OCI-LY7 (cell line): ENCODE results near the gene SPATS1. TPM values are rescaled to one million over a fixed set of nuclear protein-coding genes. Genes with fewer than 3 reads are reported as not detected.

Experiments used
- BruUV-seq: library from RNA; stranded (reverse); fragments of 400-500 nt; replicated peaks from 2 replicates; lab custom pipeline; 2021; lab: Mats Ljungman, UMichigan
- CTCF ChIA-PET: fragments of 300-600 bp; sonication (Branson Sonifier 250); formaldehyde crosslinking; loops from one replicate; lab custom pipeline; 2022; ENCODE audit warnings: antibody characterized with exemption; ENCODE audit not compliant: unreplicated experiment; lab: Charles Lee
- POLR2A ChIA-PET: fragments of 300-600 bp; sonication (Branson Sonifier 250); formaldehyde crosslinking; loops from one replicate; lab custom pipeline; 2022; ENCODE audit warnings: antibody characterized with exemption; lab: Charles Lee
- DNase-seq: peaks from one replicate; pipeline ENCODE4 v3.0.0-alpha.2; 2015; ENCODE audit warnings: low spot score
- H2AFZ ChIP-seq: fragments of 200-600 bp; sonication (generic), shearing (Covaris generic); 2 replicates; pipeline ENCODE4 v1.6.1; 2014; ENCODE audit warnings: mild to moderate bottlenecking, antibody characterized with exemption, low read length, moderate library complexity
- H3K27ac ChIP-seq: fragments of 200-600 bp; sonication (generic); 2 replicates; pipeline ENCODE4 v1.5.1; 2014; ENCODE audit warnings: mixed run types, low read depth, mild to moderate bottlenecking, moderate library complexity, low read length, inconsistent platforms; ENCODE audit not compliant: poor library complexity, severe bottlenecking
- H3K36me3 ChIP-seq: fragments of 200-600 bp; sonication (generic); 2 replicates; pipeline ENCODE4 v1.6.1; 2014; ENCODE audit warnings: mild to moderate bottlenecking, antibody characterized with exemption, low read length, moderate library complexity, mixed read lengths; ENCODE audit not compliant: insufficient read depth
- H3K4me1 ChIP-seq: fragments of 200-600 bp; sonication (generic); 2 replicates; pipeline ENCODE4 v1.5.1; 2014; ENCODE audit warnings: mild to moderate bottlenecking, low read length; ENCODE audit not compliant: insufficient read depth, poor library complexity, severe bottlenecking
- H3K4me2 ChIP-seq: fragments of 200-600 bp; sonication (generic); 2 replicates; pipeline ENCODE4 v1.6.1; 2014; ENCODE audit warnings: mild to moderate bottlenecking, low read length
- H3K4me3 ChIP-seq: fragments of 200-600 bp; sonication (generic); 2 replicates; pipeline ENCODE4 v1.5.1; 2014; ENCODE audit warnings: mild to moderate bottlenecking, low read depth, low read length; ENCODE audit not compliant: poor library complexity, severe bottlenecking
- H3K79me2 ChIP-seq: fragments of 200-600 bp; sonication (generic); 2 replicates; pipeline ENCODE4 v1.6.1; 2016; ENCODE audit warnings: low read depth, mild to moderate bottlenecking, low read length, moderate library complexity, mixed read lengths; ENCODE audit not compliant: insufficient read depth
- H3K9me2 ChIP-seq: fragments of 200-600 bp; sonication (generic); 2 replicates; pipeline ENCODE4 v1.6.1; 2016; ENCODE audit warnings: mild to moderate bottlenecking, low read length, mixed read lengths; ENCODE audit not compliant: insufficient read depth
- H3K9me3 ChIP-seq: fragments of 200-600 bp; sonication (generic); 2 replicates; pipeline ENCODE4 v1.6.1; 2014; ENCODE audit warnings: mild to moderate bottlenecking, mixed run types, low read length, mixed read lengths
- H4K20me1 ChIP-seq: fragments of 200-600 bp; sonication (generic); 2 replicates; pipeline ENCODE4 v1.6.1; 2014; ENCODE audit warnings: mild to moderate bottlenecking, antibody characterized with exemption, low read length, moderate library complexity, mixed read lengths; ENCODE audit not compliant: insufficient read depth
- CTCF ChIP-seq: fragments of 200-600 bp; sonication (generic); conservative IDR thresholded peaks from 2 replicates; pipeline ENCODE4 v1.5.1; 2014; ENCODE audit warnings: mild to moderate bottlenecking, antibody characterized with exemption, low read length, moderate library complexity, mixed read lengths
- EZH2phosphoT487 ChIP-seq: fragments of 200-600 bp; sonication (generic); IDR thresholded peaks from 2 replicates; pipeline ENCODE4 v1.6.1; 2018; ENCODE audit warnings: low read depth, borderline replicate concordance, mild to moderate bottlenecking, mixed run types, antibody characterized with exemption, low read length, moderate library complexity, mixed read lengths
- intact Hi-C: fragments of 100-400 bp; cut with micrococcal nuclease; formaldehyde crosslinking; loops from one replicate; pipeline ENCODE4 v1.10.0; 2022; ENCODE audit not compliant: unreplicated experiment
- total RNA-seq, 2 experiments: library from RNA; depleted of rRNA in 1 of 2; stranded (reverse); fragments of >200 nt in 1 of 2; shearing (Covaris generic) in 1 of 2; gene quantifications; 2 replicates each; pipeline ENCODE4 v1.2.3, GENCODE V29; 2014 to 2022

The SPATS1 gene
- total RNA-seq, 2 experiments from 2014 or later, result not detected

- Histone ChIP-seq H3K79me2 (peaks cover 37% of the 10 kb centered on the region), H3K36me3 (peaks cover 31% of the 10 kb centered on the region), H3K4me2 (peak overlapping the region; percentile 90), H2AFZ (no peak overlapping the region), H3K4me3 (peak overlapping the region; percentile 92), H3K27ac (peak overlapping the region; percentile 86), H4K20me1 (peaks cover 23% of the 10 kb centered on the region), H3K4me1 (peaks cover 24% of the 10 kb centered on the region), H3K9me2 (no peaks in the 10 kb centered on the region), H3K9me3 (no peaks in the 10 kb centered on the region)
- no peak for TF ChIP-seq EZH2phosphoT487
- no peak for TF ChIP-seq CTCF
- intact Hi-C loops, result loop anchor here (5.0 kb wide), 1 partner anchor 121 kb away; the partner anchor contains the start of gene NFKBIE
- ChIA-PET CTCF (interaction anchor here (1.0 kb wide), 1 partner anchor 19 kb away, joined by 3 read pairs; no protein-coding TSS in a partner anchor), POLR2A (interaction anchor here (0.7 to 1.3 kb wide), 4 partner anchors 16 to 164 kb away, joined by 3 to 4 read pairs (median 3); no protein-coding TSS in a partner anchor)
- DNase-seq, result peak; percentile 47
- no TSS peak for BruUV-seq
Measured at GRCh38 chr6:44388135-44388487, 45.7 kb downstream of the SPATS1 start.

GRCh38 chr6:44388887-44389286 is 46.4 kb downstream of the SPATS1 start:
- Histone ChIP-seq H3K4me3 (peak overlapping the region; percentile 92), H2AFZ (no peak overlapping the region), H3K9me2 (no peaks in the 10 kb centered on the region), H3K4me1 (peaks cover 24% of the 10 kb centered on the region), H3K36me3 (peaks cover 39% of the 10 kb centered on the region), H4K20me1 (peaks cover 23% of the 10 kb centered on the region), H3K79me2 (peaks cover 37% of the 10 kb centered on the region), H3K27ac (no peak overlapping the region), H3K4me2 (peak overlapping the region; percentile 90), H3K9me3 (no peaks in the 10 kb centered on the region)
- intact Hi-C loops, result loop anchor here (5.0 kb wide), 1 partner anchor 122 kb away; the partner anchor contains the start of gene NFKBIE
- ChIA-PET CTCF (interaction anchor here (0.5 kb wide), 1 partner anchor 1938 kb away, joined by 5 read pairs; no protein-coding TSS in a partner anchor), POLR2A (interaction anchor here (0.7 to 1.2 kb wide), 2 partner anchors 9 to 50 kb away, joined by 3 to 4 read pairs; no protein-coding TSS in a partner anchor)
- no peak for TF ChIP-seq CTCF
- TF ChIP-seq EZH2phosphoT487, result no peak
- BruUV-seq, result TSS peak; percentile 83
- DNase-seq, result peak; percentile 9

- ChIA-PET POLR2A (interaction anchor here (0.7 to 1.3 kb wide), 2 partner anchors 18 to 36 kb away, joined by 3 to 5 read pairs; no protein-coding TSS in a partner anchor), CTCF (no interaction called here)
- BruUV-seq, result no TSS peak
- peaks cover 24% of the 10 kb centered on the region for H3K4me1 ChIP-seq
- peaks cover 52% of the 10 kb centered on the region for H3K36me3 ChIP-seq
- TF ChIP-seq EZH2phosphoT487 (no peak), CTCF (no peak)
- peak overlapping the region; percentile 90 for H3K4me2 ChIP-seq
- no peak overlapping the region for H3K4me3 ChIP-seq
- no peak overlapping the region for H2AFZ ChIP-seq
- no peaks in the 10 kb centered on the region for H3K9me2 ChIP-seq
- intact Hi-C loops, result no loop called here
- peaks cover 37% of the 10 kb centered on the region for H3K79me2 ChIP-seq
- H3K27ac ChIP-seq, result no peak overlapping the region
- H3K9me3 ChIP-seq, result no peaks in the 10 kb centered on the region
- peaks cover 23% of the 10 kb centered on the region for H4K20me1 ChIP-seq
- no peak for DNase-seq
Measured at GRCh38 chr6:44390158-44390683, 47.8 kb downstream of the SPATS1 start.
